DMS153 treated with DMSO at 0.1 percent for 48 hours (cell line): ENCODE results near the gene HS3ST3A1.
"Not testable (repeated sequence)": the region's sequence is repeated elsewhere in the genome, so short reads cannot be mapped to it uniquely, and the experiment has no call there.

Experiments used
- DNase-seq: peaks from one replicate; lab custom pipeline; 2025; ENCODE audit not compliant: unreplicated experiment; lab: John Stamatoyannopoulos, UW

The HS3ST3A1 gene

GRCh38 chr17:13576661-13577526 is 24.8 kb downstream of the HS3ST3A1 start:
- no peak for DNase-seq

DNA sequence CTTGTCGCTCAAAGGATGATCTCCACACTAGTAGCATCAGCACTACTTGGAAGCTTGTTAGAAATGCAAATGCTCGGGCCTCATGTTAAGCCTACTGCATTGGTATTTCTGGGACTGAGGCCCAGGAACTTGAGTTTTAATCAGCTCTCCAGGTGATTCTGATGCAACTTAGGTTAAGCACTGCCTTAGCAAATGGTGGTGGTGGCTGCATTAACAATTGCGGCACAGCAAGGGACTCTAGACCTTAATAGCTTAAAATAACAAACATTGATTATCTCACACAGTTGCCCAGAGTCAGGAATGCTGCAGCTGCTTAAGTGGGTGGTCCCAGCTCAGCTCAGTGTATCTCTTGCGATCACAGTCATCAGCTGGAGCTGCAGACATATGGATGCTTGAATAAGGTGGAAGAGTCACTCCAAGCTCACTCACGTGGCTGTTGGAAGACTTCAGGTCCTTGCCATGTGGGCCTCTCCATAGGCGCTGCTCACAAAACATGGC is 25.8 kb downstream of the HS3ST3A1 start:
- DNase-seq = no peak

DNA sequence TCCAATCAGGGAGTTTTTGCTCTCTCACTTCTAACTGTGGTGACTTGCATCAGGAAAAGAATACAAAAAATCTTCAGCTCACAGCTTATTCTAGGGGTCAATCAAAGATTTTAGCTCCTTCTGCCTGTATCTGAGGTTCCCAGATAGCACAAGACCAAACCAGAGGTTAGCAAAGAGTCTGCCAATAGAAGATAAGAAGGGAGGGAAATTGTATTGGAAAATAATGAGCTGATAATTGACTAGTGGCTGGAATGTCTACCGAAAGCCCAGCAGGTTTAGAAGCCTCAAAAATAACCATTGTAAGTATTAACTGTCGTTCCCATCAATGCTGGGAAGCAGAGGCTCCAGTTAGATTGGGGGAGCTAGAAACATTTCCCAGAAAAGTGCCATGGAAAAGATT is 26.3 kb downstream of the HS3ST3A1 start:
- no peak for DNase-seq

DNA sequence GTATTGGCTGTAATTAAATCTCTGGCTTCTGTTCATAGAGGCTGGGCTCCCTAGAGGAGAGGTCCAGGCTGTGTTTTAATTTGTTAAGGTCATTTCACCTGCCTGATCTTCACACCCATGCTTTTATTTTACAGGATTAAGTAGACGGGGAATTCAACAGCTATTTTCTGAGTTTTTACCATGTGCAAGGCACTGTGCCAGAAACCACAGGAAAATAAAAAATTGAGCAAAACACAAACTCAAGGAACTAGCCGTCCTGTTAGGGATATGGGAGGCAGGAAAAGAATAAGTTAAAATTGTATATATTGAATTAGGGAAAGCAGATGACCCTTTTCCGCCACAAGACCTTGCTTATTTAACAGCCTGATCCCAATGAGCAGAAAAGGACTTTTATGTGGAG is 29.1 kb downstream of the HS3ST3A1 start:
- DNase-seq = no peak

DNA sequence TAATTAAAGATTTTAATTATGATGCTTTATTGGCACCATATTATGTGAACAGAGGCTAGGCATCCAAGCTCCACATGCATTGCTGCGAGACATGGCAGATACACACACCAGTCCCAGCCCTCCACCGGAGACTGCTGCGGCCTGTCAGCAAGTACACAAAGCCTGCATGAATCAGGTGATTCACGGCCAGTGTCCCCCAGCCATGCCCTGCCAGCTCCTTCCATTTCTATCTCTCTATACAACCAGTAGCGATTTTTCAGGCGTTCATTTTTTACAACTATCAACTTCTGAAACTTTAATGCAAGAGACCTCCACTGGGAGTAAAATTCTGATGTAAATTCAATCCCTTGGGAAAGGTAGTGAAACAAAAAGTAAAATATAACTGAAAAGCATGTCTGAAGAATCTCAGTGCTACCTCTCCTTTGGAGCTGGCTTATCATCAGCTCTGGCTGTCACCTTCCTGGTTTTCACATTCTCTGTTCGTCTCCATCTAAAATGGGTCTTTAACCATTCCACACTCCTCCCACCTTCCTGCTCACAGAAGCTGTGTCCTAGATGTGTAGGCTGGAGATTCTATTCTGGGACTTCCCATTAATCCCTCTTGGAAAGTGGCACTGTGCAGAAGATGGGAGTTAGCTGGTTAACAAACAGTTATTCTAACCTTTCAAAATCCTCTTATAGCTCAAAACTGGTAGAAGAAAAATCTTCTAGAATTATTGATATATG is 32.2 kb downstream of the HS3ST3A1 start:
- no peak for DNase-seq

GRCh38 chr17:13568582-13569397 is 32.9 kb downstream of the HS3ST3A1 start:
- no peak for DNase-seq

- DNase-seq = no peak
These were observed 37.9 kb downstream of the HS3ST3A1 start for GRCh38 chr17:13563866-13564265.

DNA sequence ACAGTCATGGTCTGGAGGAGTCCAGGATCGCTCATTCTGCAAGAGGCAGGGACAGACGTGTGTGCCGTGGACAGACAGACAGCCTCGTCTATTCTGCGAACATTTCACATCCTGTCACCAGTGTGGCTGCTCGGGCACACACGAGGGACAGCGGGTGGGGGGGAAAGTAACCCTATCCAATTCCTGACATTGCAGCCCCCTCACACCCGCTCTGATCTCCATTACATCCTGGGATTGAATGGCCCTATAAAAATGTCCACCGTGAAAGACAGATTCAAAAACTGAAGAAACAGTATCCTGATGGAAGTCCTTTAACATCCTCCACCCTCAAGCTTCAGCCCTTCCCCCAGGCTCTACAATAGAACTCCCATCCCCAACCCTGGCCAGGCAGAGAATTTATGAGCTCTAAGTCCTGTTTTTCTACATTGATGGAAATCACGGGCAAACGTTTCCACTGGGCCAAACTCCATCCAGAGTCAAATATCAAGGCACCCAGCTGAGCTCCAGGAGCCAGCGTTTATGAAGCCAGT is 39.4 kb downstream of the HS3ST3A1 start:
- no peak for DNase-seq

GRCh38 chr17:13561606-13562270 is 40.0 kb downstream of the HS3ST3A1 start:
- DNase-seq = no peak

DNA sequence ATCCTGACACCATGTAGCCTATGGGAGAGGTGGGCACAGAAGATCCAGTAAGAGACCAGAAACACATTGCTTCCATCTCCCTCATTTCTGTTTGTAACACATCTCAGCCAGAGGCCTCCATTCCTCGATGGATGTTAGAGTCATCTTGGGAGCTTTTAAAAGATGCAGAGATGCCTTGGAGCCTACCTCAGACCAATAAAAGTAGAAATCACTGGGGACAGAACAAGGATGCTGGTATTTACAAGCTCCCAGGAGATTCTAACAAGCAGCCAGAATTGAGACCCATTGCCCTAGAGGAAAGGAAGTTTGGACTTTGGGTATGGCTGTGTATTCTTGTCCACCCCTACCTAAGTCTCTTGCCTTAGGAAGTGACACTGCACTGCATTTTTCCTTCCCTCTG is 40.8 kb downstream of the HS3ST3A1 start:
- DNase-seq = no peak

DNA sequence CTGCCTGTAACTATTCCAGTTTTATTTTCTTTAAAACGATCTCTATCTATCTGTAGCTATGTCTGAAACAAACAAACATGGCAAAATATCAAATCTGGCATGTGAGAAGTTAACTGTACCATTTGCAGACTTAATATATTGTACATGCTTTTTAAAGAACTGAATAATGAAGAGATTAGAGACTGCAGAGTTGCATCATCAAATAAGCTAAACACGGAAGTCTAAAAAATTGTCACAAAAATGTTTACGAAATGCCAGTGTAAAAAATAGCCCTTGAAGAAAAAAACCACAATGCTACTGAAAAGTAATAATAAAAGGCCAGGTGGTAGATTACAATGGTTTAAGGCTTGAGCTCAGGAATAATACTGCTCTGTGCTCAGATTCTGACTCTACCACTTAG is 43.1 kb downstream of the HS3ST3A1 start:
- no peak for DNase-seq

GRCh38 chr17:13557077-13557476 is 44.7 kb downstream of the HS3ST3A1 start:
- no peak for DNase-seq

- DNase-seq = no peak
These were observed 47.5 kb downstream of the HS3ST3A1 start for GRCh38 chr17:13554231-13554630.

- no peak for DNase-seq
These were observed 51.4 kb downstream of the HS3ST3A1 start for GRCh38 chr17:13550291-13550690.

GRCh38 chr17:13548576-13548975 is 53.2 kb downstream of the HS3ST3A1 start:
- not testable (repeated sequence) for DNase-seq

DNA sequence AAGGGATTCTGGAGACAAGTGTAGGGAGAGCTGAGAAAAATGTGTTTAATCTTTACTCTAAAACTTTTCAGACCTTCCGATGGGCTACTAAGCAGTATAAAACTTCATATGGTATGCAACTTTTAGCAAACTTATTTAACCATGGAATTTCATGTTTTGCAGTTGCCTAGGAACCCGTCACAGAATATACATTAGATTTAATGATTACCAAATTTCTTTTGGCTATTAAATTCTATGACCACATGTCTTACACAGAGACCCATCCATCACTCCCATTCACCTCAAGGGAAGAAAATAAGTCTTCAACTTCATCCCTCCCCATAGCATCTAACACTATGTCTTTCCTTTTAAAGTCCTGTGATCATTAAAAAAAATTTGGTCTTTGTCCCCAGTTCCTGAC is 54.9 kb downstream of the HS3ST3A1 start:
- no peak for DNase-seq

GRCh38 chr17:13545941-13546340 is 55.8 kb downstream of the HS3ST3A1 start:
- DNase-seq = no peak

GRCh38 chr17:13544765-13545164 is 57.0 kb downstream of the HS3ST3A1 start:
- no peak for DNase-seq

DNA sequence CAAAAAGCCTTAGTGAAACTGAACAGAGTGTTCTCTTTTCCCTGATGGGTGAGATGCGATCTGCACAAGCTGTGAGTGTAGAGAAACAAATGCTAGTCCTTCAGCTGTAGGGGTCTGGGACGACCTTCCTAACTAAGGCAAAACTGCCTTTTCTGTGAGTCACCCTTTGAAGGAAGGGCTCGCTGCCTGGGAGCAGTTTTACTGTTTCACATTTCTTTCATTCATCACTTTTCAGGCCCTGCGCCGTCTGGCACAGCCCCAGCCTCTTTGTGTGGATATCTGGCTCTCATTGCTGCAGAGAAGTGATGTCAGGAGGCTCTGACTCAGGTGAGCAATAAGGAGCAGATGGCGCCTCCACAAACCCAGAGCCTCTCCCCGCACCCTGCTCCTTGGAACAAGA is 57.4 kb downstream of the HS3ST3A1 start:
- no peak for DNase-seq

DNA sequence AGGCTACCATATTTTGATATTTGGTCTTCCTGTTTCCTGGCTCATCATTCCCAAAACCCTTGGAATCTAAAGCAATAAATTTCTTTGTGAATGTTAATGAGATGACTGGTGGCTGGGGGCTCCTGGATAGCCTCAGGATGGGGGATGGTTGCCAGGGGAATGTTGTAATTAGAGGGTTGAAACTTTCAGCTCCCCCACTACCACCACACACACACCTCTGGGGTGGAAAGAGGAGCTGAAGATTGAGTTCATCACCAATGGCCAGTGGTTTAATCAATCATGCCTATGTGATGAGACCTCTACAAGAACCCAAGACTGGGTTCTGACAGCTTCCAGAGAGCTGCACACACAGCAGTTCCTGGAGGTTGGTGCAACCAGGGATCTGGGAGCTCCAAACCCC is 59.1 kb downstream of the HS3ST3A1 start:
- no peak for DNase-seq
